Measurements from ENCODE around the gene TMEM150C.

TMEM150C gene

DNA sequence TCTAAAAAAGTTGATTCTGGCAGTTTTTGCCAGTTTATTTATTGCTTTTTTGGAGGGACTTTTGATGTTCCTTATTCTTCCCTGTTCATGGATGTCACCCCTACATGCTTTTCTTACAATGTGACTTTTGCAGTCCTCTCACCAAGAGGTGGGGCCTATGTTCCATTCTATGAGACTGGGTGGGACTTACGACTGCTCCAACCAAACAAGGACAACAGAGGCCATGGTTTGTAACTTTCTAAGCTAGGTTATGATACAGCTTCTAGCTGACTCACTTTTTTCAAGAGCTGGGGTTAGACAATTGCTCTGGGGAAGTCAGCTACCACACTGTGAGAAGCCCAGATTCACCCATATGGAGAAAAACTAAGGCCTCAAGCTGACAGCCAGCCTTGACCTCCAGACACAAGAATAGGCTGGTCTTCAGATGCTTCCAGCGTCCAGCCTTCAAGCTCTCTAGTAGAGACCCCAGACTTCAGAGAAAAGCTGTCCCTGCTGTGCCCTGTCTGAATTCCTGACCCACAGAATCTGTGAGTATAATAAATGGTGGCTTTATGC, 91.9 kb downstream of the TMEM150C start:
- DNase-seq: no peak

DNA sequence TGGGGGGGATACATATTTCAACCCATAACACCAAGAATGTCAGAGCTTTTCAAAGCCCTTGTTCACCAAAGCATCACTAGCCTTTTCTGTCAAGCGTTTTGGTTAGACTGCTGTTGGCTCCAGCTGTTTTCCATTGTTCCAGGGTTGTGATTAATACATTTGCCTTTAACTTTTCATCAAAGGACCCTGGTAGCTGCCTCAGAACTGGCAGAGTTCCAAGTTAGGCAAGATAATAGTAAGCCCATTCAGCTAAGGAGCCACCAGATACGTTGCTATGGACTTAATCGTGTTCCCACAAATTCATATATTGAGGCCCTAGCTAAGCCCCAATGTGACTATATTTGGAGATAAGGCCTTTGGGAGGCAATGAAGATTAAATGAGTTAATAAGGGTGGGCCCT, 94.3 kb downstream of the TMEM150C start:
- no peak for DNase-seq

DNA sequence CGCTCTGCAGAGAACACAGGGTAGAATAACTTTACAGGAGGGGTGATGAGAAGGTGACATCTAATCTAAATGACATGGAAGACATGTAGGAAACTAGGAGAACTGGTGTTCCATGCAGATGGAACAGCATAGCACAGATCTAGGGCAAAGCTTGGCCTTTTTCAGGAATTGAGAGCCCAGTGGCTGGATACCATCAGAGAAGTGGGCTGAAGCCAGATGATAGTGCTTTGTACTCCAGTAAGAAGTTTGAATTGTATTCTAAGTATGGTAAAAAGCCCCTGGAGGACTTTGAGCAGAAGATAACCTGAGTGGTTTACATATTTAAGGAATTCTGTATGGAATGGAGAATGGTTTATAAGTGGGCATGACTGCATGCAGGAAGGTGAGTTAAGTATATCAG, 98.6 kb downstream of the TMEM150C start:
- DNase-seq: no peak

DNA sequence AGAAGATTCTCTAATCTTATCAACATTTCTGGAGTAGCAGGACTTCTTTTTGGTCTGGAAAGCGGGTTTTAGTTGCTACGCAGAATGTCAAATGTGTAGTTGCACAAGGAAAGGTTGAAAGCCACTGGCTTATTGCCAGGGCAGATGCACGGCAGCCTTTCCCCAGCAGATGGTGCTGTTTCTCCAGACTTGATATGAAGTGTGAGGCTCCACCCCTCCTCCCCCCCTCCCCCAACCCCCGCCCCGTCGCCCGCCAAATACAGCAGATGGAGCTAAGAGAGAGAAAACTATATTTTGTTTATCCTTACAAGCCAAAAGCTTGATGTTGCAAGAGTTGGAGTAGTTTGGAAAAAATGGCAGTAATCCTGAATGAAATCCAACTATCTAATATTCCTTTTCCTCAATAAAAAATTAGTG, 99.4 kb downstream of the TMEM150C start:
- DNase-seq: peak; percentile 68 to 74

DNA sequence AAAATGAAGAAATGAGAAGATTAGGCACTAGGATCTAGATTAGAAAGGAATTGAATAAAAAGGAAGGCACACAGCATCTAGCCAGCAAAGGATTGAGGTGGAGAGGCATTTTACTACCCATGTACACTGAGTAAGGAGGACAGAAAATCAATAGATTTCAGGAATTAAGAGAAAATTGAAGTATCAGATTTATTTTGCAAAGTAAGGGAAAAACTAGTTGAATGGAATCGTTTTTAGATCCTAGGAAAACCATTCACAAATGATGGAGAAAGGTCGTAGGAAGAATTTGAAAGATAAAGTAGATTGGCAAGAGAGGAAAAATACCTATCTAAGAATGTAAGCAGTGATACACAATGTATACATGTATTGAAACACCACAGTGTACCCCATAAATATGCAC, 100.1 kb downstream of the TMEM150C start:
- no peak for DNase-seq

DNA sequence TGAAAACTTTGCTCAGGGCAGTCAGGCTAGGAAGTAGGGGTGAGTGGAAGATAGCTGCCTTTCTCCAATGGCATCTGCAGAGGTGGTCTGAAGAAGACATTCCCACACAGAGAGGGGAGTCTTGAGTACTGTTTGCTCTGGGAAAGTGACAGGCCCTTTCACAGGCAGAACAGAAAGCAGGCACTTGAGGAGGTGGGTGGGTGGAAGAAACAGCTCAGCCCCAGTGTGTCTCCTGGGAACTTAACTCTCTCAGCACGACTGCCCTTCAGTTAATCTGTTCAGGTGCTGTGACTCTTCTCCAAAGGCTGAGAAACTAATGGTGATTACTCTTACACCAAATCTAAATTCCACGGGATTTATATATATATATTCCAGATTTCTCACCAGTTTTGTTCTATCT, 103.1 kb downstream of the TMEM150C start:
- DNase-seq: no peak

DNA sequence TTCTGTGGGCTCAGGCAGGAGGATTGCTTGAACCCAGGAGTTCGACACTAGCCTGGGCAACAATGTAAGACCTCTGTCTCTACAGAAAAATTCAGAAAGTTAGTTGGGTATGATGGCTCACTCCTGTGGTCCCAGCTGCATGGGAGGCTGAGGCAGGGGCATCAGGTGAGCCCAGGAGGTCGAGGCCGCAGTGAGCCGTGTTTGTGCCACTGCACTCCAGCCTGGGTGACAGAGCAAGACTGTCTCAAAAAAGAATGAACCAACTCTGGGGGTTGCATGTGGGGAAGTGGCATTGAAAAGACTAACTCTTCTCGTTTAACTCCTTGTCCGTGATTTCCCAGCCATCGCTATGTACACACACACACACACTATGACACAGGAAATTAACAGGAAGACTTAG, 104.5 kb downstream of the TMEM150C start:
- no peak for DNase-seq

DNA sequence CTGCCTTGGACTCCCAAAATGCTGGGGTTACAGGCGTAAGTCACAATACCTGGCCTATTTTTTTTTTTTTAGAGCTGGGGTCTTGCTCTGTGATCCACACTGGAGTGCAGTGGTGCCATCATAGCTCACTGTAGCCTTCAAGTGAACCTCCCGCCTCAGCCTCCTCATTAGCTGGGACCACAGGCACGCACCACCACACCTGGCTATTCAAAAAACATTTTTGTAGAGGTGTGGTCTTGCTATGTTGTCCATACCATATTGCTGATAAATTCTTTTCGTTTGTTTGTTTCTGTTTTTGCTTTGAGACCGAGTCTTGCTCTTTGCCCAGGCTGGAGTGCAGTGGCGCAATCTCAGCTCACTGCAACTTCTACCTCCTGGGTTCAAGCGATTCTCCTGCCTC, 109.8 kb downstream of the TMEM150C start:
- DNase-seq: no peak

DNA sequence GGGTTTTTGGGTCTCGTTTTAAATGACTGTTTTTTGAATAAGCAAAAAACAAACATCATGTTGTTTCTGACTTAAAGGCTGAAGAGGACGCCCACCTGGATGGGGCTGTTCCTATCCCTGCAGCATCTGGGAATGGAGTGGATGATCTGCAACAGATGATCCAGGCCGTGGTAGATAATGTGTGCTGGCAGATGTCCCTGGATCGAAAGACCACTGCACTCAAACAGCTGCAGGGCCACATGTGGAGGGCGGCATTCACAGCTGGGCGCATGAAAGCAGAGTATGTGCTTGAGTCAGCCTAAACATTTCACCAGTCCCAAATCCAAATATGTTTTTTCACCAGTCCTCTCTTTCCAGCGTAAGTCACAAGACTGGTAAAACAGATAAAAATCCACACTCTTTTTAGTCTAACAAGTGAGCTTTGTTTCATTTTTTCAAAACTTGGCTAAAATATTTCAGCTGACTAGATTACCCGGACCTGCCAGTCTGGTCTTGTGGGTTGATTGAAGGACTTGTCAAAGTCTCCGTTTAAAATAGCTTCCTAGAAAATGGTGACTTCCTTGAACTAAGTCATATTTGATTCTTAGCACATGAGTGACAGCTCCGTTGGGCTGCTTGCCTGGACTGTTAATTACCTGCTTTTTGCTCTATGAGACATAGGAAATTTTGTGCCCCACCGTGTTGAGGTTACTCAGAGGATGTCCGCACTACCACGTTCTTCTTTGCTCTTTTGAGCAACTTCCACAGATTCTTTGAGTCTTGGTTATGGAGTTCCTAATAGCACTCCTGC, 110.6 kb downstream of the TMEM150C start:
- no peak for DNase-seq

DNA sequence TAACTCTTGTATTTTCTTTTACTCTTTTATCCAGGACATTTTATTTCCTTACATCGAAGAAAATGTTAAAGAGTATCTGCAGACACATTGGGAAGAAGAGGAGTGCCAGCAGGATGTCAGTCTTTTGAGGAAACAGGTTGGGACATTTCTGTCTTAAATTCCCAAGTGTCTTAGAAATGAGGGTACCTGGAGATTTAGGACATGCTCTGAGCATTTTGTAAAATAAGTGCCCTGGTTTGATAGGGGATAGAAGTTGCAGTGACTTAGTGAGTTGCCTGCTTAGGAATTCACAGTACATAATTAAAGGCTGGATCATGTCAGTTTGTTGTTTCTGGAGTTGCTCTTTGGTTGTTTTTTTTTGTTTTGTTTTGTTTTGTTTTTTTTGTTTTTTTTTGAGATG, 113.9 kb downstream of the TMEM150C start:
- DNase-seq: no peak

DNA sequence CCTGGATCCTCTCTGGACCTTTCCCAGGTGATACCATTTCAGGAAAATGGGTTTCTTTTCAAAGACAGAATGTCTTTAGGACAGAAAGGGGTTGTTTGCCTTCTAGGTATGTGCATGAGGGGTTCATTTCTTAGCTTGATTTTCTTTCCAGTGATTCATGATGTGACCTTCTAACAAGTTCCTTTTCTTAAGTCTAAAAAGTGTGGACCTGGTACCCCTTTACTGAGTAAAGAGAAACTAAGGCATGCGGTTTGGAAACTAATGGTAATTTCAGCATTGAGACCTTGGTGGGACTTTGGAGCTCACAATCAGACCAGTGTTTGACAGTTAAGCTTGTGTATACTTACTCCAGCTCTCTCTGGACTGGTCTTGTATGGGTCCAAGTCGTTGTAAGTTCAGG, 122.7 kb downstream of the TMEM150C start:
- DNase-seq: no peak

DNA sequence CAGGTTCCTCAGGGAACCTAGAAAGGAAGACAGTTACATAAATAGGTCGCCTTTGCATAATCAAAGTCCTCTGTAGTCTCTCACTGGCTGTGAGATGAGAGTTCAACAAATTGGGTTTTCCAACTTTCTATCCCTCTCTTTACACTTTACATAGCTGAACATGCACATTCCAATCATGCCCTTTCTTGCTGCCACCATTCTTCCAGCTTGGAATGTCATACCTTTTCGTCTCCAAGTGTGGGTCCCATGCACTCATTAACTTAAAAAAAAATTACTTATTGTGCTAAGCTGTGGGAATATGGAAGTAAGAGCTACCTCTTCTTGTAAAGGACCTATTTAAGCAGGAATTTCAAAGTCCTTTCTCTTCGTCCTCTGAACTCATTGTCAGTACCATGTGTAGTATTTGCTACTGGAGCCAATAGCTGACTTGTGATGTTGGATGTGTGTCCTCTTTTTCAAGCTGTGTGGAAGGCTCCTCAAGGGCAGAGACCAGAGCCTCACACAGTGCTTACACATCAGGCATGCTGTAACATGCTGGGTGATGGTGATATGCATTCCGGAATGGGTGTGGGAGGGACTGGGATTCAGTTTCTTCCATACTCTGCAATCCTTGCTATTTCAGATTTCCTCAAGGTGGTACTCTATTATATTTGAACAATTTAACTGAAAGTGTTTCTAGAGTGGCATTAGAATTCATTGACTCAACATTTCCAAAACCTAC, 124.3 kb downstream of the TMEM150C start:
- DNase-seq: no peak

DNA sequence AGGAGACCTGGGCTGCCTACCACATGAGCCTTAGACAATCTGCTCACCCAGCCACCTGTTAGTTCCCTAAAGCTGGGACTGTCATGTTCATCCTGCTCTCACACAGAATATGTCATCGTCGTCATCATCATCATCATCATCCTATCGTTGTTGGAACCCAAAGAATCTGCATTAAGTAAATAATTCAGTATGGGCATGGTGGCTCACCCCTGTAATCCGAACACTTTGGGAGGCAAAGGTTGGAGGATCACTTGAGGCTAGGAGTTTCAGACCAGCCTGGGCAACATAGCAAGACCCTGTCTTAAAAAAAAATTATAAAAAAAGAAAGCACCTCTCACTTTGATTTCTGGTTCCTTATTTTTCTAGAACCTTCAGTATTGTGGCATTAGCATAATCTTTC, 125.0 kb downstream of the TMEM150C start:
- no peak for DNase-seq

DNA sequence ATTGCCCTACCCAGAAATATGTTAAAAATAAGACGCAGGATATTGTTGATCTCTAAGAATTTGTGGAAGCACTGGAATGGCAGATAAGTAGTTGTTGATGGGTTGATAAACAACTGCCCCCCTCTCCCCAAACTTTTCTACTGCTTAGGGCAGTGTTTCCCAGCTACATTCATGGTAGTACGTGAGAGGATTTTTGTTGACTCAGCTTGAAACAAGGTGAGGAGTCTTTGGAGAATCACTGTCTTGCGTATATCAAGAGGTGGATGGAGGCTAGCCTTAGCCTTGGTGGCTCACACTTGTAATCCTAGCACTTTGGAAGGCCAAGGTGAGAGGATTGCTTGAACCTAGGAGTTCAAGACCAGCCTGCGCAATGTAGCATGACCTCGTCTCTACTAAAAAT, 125.7 kb downstream of the TMEM150C start:
- no peak for DNase-seq

DNA sequence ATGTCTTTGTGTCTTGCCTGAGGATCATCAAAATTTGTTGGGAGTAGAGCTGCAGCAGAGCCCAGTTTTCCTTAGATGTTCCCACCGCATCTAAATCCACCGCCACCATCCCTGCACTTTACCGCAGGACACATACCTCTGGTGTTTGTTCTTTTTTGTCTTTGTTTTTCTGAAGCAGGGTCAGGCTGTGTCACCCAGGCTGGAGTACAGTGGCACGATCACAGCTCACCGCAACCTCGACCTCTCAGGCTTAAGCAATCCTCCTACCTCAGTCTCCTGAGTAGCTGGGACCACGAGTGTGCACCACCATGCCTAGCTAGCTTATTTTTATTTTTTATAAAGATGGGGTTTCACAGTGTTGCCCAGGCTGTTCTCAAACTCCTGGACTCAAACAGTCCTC, 126.8 kb downstream of the TMEM150C start:
- DNase-seq: no peak

DNA sequence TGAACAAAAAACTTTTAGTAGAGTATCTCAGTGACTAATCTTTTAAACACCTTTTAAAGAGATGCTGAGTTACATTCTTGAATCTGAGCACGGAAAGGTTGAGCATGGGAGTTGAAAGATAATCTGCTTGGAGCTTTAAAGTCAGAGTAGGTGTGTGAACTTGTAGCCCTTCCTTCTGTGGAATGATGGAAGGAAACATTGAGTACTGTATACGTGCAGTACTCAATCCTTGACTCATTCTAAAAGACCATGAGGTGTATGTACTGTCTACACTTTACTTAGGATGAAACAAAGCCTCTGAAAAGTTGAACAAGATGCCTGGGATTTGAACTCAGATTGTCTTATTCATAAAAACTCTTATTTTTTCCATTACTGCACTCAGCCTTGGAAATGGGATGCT, 128.0 kb downstream of the TMEM150C start:
- DNase-seq: no peak
